Measurements from ENCODE around the gene PRR33.

The PRR33 gene

DNA sequence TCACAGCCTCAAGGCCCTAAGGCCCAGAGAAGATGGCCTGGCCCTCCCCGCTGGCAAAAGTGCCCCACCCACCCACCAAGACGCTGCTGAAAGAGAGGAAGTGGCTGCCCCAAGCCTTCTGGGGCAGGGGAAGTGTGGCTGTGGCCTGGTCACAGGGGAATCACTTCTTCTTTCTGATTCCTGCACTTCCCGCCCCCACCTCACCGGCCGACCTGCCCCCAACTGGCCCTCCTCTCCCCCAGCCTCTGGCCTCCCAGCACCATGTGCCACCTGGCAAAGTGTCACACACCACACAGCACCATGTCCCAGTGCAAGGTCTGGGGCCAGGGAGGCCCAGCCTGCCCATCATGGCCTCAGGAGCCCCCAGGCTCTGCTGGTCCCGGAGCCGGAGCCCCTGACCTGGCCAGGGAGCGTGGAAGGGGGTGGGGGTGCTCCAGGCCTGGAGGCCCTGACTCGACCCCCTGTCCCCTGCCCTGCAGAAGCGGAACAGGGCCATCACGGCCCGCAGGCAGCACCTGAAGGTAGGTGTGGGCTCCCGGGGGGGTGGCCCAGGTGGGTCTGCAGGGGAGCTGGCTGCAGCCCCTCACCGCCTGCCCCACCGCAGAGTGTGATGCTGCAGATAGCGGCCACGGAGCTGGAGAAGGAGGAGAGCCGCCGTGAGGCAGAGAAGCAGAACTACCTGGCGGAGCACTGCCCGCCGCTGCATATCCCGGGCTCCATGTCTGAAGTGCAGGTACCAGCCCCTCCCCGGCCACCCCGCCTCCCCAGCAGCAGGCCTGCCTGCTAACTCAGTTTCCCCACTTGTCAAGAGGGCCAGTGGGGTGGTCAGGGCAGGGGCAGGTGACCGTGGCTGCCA, 51.5 kb downstream of the PRR33 start:
- H3K79me2 ChIP-seq (ENCODE audit: insufficient read depth, low read depth), result no peaks in the 10 kb centered on the region
- peaks cover 76% of the 10 kb centered on the region for H3K27me3 ChIP-seq (ENCODE audit: insufficient read depth, low read depth)
- no peaks in the 10 kb centered on the region for H3K36me3 ChIP-seq (ENCODE audit: insufficient read depth)
- no peaks in the 10 kb centered on the region for H4K20me1 ChIP-seq (ENCODE audit: insufficient read depth)
- peaks cover under 1% of the 10 kb centered on the region for H3K4me1 ChIP-seq (ENCODE audit: low read depth, poor library complexity, severe bottlenecking)
- H3K4me3 ChIP-seq (IDR thresholded peaks at IDR 0.05; ENCODE audit: insufficient read depth, low read depth, low read length), result no peak overlapping the region
- H2AFZ ChIP-seq (ENCODE audit: low read depth), result no peak overlapping the region
- no peak overlapping the region for H3K27ac ChIP-seq
- no peak overlapping the region for H3K9ac ChIP-seq
- TF ChIP-seq, protein P1, sequence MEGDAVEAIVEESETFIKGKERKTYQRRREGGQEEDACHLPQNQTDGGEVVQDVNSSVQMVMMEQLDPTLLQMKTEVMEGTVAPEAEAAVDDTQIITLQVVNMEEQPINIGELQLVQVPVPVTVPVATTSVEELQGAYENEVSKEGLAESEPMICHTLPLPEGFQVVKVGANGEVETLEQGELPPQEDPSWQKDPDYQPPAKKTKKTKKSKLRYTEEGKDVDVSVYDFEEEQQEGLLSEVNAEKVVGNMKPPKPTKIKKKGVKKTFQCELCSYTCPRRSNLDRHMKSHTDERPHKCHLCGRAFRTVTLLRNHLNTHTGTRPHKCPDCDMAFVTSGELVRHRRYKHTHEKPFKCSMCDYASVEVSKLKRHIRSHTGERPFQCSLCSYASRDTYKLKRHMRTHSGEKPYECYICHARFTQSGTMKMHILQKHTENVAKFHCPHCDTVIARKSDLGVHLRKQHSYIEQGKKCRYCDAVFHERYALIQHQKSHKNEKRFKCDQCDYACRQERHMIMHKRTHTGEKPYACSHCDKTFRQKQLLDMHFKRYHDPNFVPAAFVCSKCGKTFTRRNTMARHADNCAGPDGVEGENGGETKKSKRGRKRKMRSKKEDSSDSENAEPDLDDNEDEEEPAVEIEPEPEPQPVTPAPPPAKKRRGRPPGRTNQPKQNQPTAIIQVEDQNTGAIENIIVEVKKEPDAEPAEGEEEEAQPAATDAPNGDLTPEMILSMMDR (conservative IDR thresholded peaks at IDR 0.05; ENCODE audit: low read depth, low read length), result no peak
- H3K4me2 ChIP-seq, result no peak overlapping the region

DNA sequence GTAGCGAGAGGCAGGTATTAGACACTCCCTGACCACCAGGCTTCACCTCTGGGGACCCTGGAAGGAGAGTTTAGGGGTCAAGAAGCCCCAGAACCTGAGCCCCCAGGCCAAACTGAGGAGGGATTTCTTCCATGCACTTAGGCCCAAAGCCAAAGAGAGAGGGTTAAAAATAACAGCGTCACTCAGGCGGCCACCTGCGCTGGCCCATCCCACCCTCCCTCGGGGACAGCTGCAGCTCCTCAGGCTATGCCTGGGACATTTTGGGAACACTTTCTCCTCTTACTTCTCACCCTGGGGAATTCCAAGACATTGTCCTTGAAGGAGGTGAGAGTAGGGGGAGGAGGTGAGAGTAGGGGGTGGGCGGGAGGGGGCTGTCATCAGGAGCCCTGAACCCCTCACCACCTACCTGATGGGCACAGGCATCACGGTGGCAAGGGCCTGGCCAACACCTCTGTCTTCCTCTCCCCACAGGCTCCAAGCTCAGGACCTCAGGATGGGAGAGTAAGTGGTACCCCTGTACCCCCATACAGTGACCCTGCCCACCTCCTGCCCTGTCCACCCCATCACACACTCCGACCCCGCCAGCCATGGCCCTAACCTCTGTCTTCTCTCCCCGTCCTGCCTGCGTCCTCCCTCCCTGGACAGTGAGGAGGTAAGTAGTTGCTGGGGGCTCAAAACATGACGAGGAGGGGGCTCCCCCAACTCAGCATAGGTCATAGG, 52.3 kb downstream of the PRR33 start:
- no peak overlapping the region for H3K4me2 ChIP-seq

DNA sequence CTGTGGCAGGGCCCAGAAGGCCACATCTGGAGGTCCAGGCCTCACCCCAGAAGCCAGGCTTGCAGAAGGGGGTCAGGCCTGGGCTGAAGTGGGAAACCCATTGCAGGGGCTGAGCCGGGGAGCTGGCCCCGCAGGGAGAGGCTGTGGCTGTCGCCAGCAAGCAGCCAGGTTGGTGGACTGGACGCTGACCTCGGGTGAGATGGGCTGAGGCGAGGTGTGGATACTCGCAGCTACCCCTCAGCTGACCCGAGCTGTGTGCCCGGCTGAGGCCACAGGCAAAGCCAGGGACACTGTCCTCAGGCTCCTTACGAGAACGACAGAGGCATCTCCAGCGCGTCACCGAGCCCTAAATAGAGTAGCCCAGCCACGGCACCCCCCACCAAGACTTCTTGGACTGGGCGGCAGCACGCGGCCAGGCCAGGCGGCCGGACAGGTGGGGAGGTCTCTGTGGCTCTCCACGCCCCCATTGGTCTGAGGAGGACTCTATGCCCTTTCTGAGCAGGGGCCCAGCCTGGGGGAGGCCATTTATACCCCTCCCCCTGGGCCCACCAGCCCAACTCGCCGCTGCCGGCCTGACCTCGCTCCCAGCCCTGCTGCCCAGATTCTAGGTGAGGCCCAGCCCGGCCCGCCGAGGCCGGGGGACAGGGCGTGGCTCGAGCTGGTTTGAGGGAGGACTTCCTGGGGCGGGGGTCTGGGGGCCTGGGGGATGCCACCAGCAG, 53.1 kb downstream of the PRR33 start, which contains the start of gene TNNI2:
Gene TNNI2 (plus strand): TSS at position 556 of the 719 bp plus-strand sequence. CDS start 716 bp downstream, outside the sequence.
- H3K36me3 ChIP-seq (ENCODE audit: insufficient read depth), result no peaks in the 10 kb centered on the region
- H3K27me3 ChIP-seq (ENCODE audit: insufficient read depth, low read depth), result peaks cover 75% of the 10 kb centered on the region
- H3K27ac ChIP-seq, result no peak within 1 kb of the TSS
- H3K4me3 ChIP-seq (IDR thresholded peaks at IDR 0.05; ENCODE audit: insufficient read depth, low read depth, low read length), result no peak within 1 kb of the TSS
- TF ChIP-seq, protein P1 (conservative IDR thresholded peaks at IDR 0.05; ENCODE audit: low read depth, low read length), result no peak
- H4K20me1 ChIP-seq (ENCODE audit: insufficient read depth), result no peaks in the 10 kb centered on the region
- H3K79me2 ChIP-seq (ENCODE audit: insufficient read depth, low read depth), result no peaks in the 10 kb centered on the region
- H2AFZ ChIP-seq (ENCODE audit: low read depth), result no peak within 1 kb of the TSS
- H3K4me2 ChIP-seq, result no peak within 1 kb of the TSS
- no peaks in the 10 kb centered on the region for H3K4me1 ChIP-seq (ENCODE audit: low read depth, poor library complexity, severe bottlenecking)
- no peak within 1 kb of the TSS for H3K9ac ChIP-seq

More for the DNA sequence above, 52.3 kb downstream of the PRR33 start:
- Histone ChIP-seq H3K4me3 (IDR thresholded peaks at IDR 0.05; ENCODE audit: insufficient read depth, low read depth, low read length) (no peak overlapping the region), H3K9ac (no peak overlapping the region), H3K36me3 (ENCODE audit: insufficient read depth) (no peaks in the 10 kb centered on the region), H3K79me2 (ENCODE audit: insufficient read depth, low read depth) (no peaks in the 10 kb centered on the region), H4K20me1 (ENCODE audit: insufficient read depth) (no peaks in the 10 kb centered on the region), H2AFZ (ENCODE audit: low read depth) (no peak overlapping the region), H3K4me1 (ENCODE audit: low read depth, poor library complexity, severe bottlenecking) (no peaks in the 10 kb centered on the region), H3K27me3 (ENCODE audit: insufficient read depth, low read depth) (peaks cover 74% of the 10 kb centered on the region), H3K27ac (no peak overlapping the region)
- TF ChIP-seq, protein P1 (conservative IDR thresholded peaks at IDR 0.05; ENCODE audit: low read depth, low read length), result no peak
